Trophoblast cell (in vitro differentiated cells and primary cell): ENCODE results near the gene YPEL4.

Source experiments
- DNase-seq, 2 donors: peaks; one replicate each; pipeline ENCODE4 v3.0.0-alpha.2; 2016
- H2AFZ ChIP-seq: 2 replicates; pipeline ENCODE4 v1.6.1; 2013; ENCODE audit warnings: low read length, moderate library complexity, mild to moderate bottlenecking; ENCODE audit not compliant: insufficient read depth, poor library complexity
- H2AK5ac ChIP-seq: 2 replicates; pipeline ENCODE4 v1.6.1; 2013; ENCODE audit warnings: mild to moderate bottlenecking, low read length
- H2BK120ac ChIP-seq: 2 replicates; pipeline ENCODE4 v1.6.1; 2013; ENCODE audit warnings: low read length, mild to moderate bottlenecking, moderate library complexity; ENCODE audit not compliant: insufficient read depth, poor library complexity
- H2BK12ac ChIP-seq: 2 replicates; pipeline ENCODE4 v1.6.1; 2013; ENCODE audit warnings: mild to moderate bottlenecking, low read length, moderate library complexity
- H2BK5ac ChIP-seq: 2 replicates; pipeline ENCODE4 v1.6.1; 2013; ENCODE audit warnings: low read length, low read depth, moderate library complexity, mild to moderate bottlenecking; ENCODE audit not compliant: poor library complexity
- H3K14ac ChIP-seq: 2 replicates; pipeline ENCODE4 v1.6.1; 2013; ENCODE audit warnings: mild to moderate bottlenecking, low read length
- H3K18ac ChIP-seq: 2 replicates; pipeline ENCODE4 v1.6.1; 2013; ENCODE audit warnings: mild to moderate bottlenecking, low read length
- H3K23ac ChIP-seq: 2 replicates; pipeline ENCODE4 v1.6.1; 2013; ENCODE audit warnings: low read length
- H3K27ac ChIP-seq: 2 replicates; pipeline ENCODE4 v1.5.1; 2013; ENCODE audit warnings: low read depth, mild to moderate bottlenecking, inconsistent platforms, low read length, moderate library complexity
- H3K27me3 ChIP-seq: 2 replicates; pipeline ENCODE4 v1.6.1; 2013; ENCODE audit warnings: inconsistent platforms, mild to moderate bottlenecking, low read length, moderate library complexity; ENCODE audit not compliant: insufficient read depth
- H3K36me3 ChIP-seq, 2 experiments: 1 replicate in 1 of 2; 2 replicates in 1 of 2; pipeline ENCODE4 v1.6.1; 2013; ENCODE audit warnings: low read length in 2 of 2, mild to moderate bottlenecking in 2 of 2, moderate library complexity in 1 of 2; ENCODE audit not compliant: insufficient read depth in 2 of 2, control insufficient read depth in 1 of 2
- H3K4ac ChIP-seq: 2 replicates; pipeline ENCODE4 v1.6.1; 2013; ENCODE audit warnings: low read depth, mild to moderate bottlenecking, low read length, moderate library complexity
- H3K4me1 ChIP-seq, 2 experiments: 1 replicate in 1 of 2; 2 replicates in 1 of 2; pipeline ENCODE4 v1.6.1; 2013; ENCODE audit warnings: low read length in 2 of 2, mild to moderate bottlenecking in 2 of 2, moderate library complexity in 1 of 2; ENCODE audit not compliant: insufficient read depth in 2 of 2, control insufficient read depth in 1 of 2
- H3K4me2 ChIP-seq: 2 replicates; pipeline ENCODE4 v1.6.1; 2013; ENCODE audit warnings: inconsistent platforms, mild to moderate bottlenecking, low read length, moderate library complexity
- H3K4me3 ChIP-seq: 2 replicates; pipeline ENCODE4 v1.5.1; 2013; ENCODE audit warnings: mild to moderate bottlenecking, low read depth, low read length, inconsistent platforms
- H3K79me1 ChIP-seq: one replicate; pipeline ENCODE4 v1.6.1; 2013; ENCODE audit warnings: low read length
- H3K79me2 ChIP-seq: 2 replicates; pipeline ENCODE4 v1.6.1; 2013; ENCODE audit warnings: low read length, mild to moderate bottlenecking; ENCODE audit not compliant: control insufficient read depth, insufficient read depth, poor library complexity
- H3K9ac ChIP-seq: 2 replicates; pipeline ENCODE4 v1.6.1; 2013; ENCODE audit warnings: mild to moderate bottlenecking, low read length
- H3K9me3 ChIP-seq: 2 replicates; pipeline ENCODE4 v1.6.1; 2013; ENCODE audit warnings: low read depth, mild to moderate bottlenecking, control low read depth, inconsistent platforms, low read length; ENCODE audit not compliant: insufficient read depth
- H4K12ac ChIP-seq: 2 replicates; pipeline ENCODE4 v1.6.1; 2013; ENCODE audit warnings: low read depth, mild to moderate bottlenecking, low read length, moderate library complexity
- H4K8ac ChIP-seq: 2 replicates; pipeline ENCODE4 v1.6.1; 2013; ENCODE audit warnings: low read depth, mild to moderate bottlenecking, low read length, moderate library complexity
- H4K91ac ChIP-seq: one replicate; pipeline ENCODE4 v1.6.1; 2013; ENCODE audit warnings: low read depth, mild to moderate bottlenecking, low read length, moderate library complexity
- WGBS: extraction: QIAGEN DNeasy Blood & Tissue Kit; methylation state at CpG from one replicate; pipeline ENCODE4 v1.1.7; 2013; ENCODE audit warnings: missing lambda C conversion rate; ENCODE audit not compliant: insufficient read length, insufficient coverage; ENCODE audit errors: extremely low coverage; 5-methylcytosine and 5-hydroxymethylcytosine counted together

YPEL4 gene

GRCh38 chr11:57620467-57620866 is 29.2 kb downstream of the YPEL4 start:
- no peak overlapping the region for H4K91ac ChIP-seq
- no peaks in the 10 kb centered on the region for H3K36me3 ChIP-seq
- H3K9me3 ChIP-seq = no peaks in the 10 kb centered on the region
- H3K79me1 ChIP-seq = no peaks in the 10 kb centered on the region
- no peak overlapping the region for H3K27ac ChIP-seq
- no peak overlapping the region for H3K23ac ChIP-seq
- H3K14ac ChIP-seq = no peak overlapping the region
- no peak overlapping the region for H3K9ac ChIP-seq
- no peak overlapping the region for H3K18ac ChIP-seq
- H3K27me3 ChIP-seq = no peaks in the 10 kb centered on the region
- H2AK5ac ChIP-seq = no peak overlapping the region
- H4K8ac ChIP-seq = no peak overlapping the region
- H3K4ac ChIP-seq = no peak overlapping the region
- H4K12ac ChIP-seq = no peak overlapping the region
- no peak overlapping the region for H2BK5ac ChIP-seq
- no peak for DNase-seq
- H3K4me3 ChIP-seq = no peak overlapping the region
- no peak overlapping the region for H3K4me2 ChIP-seq
- H2BK12ac ChIP-seq = no peak overlapping the region
- peaks cover 5 to 9% of the 10 kb centered on the region in 2 experiments for H3K4me1 ChIP-seq
- no peak overlapping the region for H2BK120ac ChIP-seq
- H2AFZ ChIP-seq = no peak overlapping the region
- H3K79me2 ChIP-seq = no peaks in the 10 kb centered on the region

GRCh38 chr11:57619331-57619730 is 30.4 kb downstream of the YPEL4 start:
- Histone ChIP-seq H2BK12ac (no peak overlapping the region), H3K79me1 (no peaks in the 10 kb centered on the region), H2BK120ac (no peak overlapping the region), H4K91ac (no peak overlapping the region), H3K9me3 (no peaks in the 10 kb centered on the region), H4K12ac (no peak overlapping the region), H4K8ac (no peak overlapping the region), H3K4me1 (peaks cover 5 to 9% of the 10 kb centered on the region in 2 experiments), H3K36me3 (no peaks in the 10 kb centered on the region), H3K23ac (no peak overlapping the region), H3K79me2 (no peaks in the 10 kb centered on the region), H3K4me2 (no peak overlapping the region), H3K18ac (no peak overlapping the region), H3K27ac (no peak overlapping the region), H3K4ac (no peak overlapping the region), H3K9ac (no peak overlapping the region), H2BK5ac (no peak overlapping the region), H2AFZ (no peak overlapping the region), H3K4me3 (no peak overlapping the region), H2AK5ac (no peak overlapping the region), H3K27me3 (no peaks in the 10 kb centered on the region), H3K14ac (no peak overlapping the region)
- WGBS = no CpG with 5 or more reads among the region's 2 CpGs
- DNase-seq = no peak

GRCh38 chr11:57618438-57618837 is 31.3 kb downstream of the YPEL4 start:
- Histone ChIP-seq H3K27me3 (no peaks in the 10 kb centered on the region), H2BK120ac (no peak overlapping the region), H3K14ac (no peak overlapping the region), H3K9ac (no peak overlapping the region), H2AFZ (no peak overlapping the region), H2BK5ac (no peak overlapping the region), H3K79me1 (no peaks in the 10 kb centered on the region), H3K27ac (no peak overlapping the region), H4K8ac (no peak overlapping the region), H3K23ac (no peak overlapping the region), H4K91ac (no peak overlapping the region), H3K4me1 (peaks cover 5 to 9% of the 10 kb centered on the region in 2 experiments), H3K4me3 (no peak overlapping the region), H3K4me2 (no peak overlapping the region), H3K9me3 (no peaks in the 10 kb centered on the region), H2AK5ac (no peak overlapping the region), H3K18ac (no peak overlapping the region), H3K4ac (no peak overlapping the region), H2BK12ac (no peak overlapping the region), H3K36me3 (no peaks in the 10 kb centered on the region), H3K79me2 (no peaks in the 10 kb centered on the region), H4K12ac (no peak overlapping the region)
- no CpG with 5 or more reads among the region's 2 CpGs for WGBS
- no peak for DNase-seq

- H4K8ac ChIP-seq = no peak overlapping the region
- WGBS = no CpG with 5 or more reads among the region's 3 CpGs
Observed at GRCh38 chr11:57616595-57616994, 33.1 kb downstream of the YPEL4 start.

More at GRCh38 chr11:57616595-57616994, 33.1 kb downstream of the YPEL4 start:
- DNase-seq = no peak
- H3K23ac ChIP-seq = no peak overlapping the region
- H3K4me1 ChIP-seq = no peaks in the 10 kb centered on the region
- H3K4me2 ChIP-seq = no peak overlapping the region
- H2BK5ac ChIP-seq = no peak overlapping the region
- no peak overlapping the region for H2BK120ac ChIP-seq
- no peak overlapping the region for H3K14ac ChIP-seq
- H3K79me1 ChIP-seq = no peaks in the 10 kb centered on the region
- no peak overlapping the region for H3K18ac ChIP-seq
- H3K4ac ChIP-seq = no peak overlapping the region
- H4K12ac ChIP-seq = no peak overlapping the region
- H2AK5ac ChIP-seq = no peak overlapping the region
- no peaks in the 10 kb centered on the region for H3K36me3 ChIP-seq
- H3K9ac ChIP-seq = no peak overlapping the region
- H3K27ac ChIP-seq = no peak overlapping the region
- H3K27me3 ChIP-seq = no peaks in the 10 kb centered on the region
- H3K79me2 ChIP-seq = no peaks in the 10 kb centered on the region
- H2BK12ac ChIP-seq = no peak overlapping the region
- H2AFZ ChIP-seq = no peak overlapping the region
- no peak overlapping the region for H3K4me3 ChIP-seq
- no peaks in the 10 kb centered on the region for H3K9me3 ChIP-seq
- H4K91ac ChIP-seq = no peak overlapping the region
